Measurements from ENCODE around the gene TYMS.

Gene TYMS

DNA sequence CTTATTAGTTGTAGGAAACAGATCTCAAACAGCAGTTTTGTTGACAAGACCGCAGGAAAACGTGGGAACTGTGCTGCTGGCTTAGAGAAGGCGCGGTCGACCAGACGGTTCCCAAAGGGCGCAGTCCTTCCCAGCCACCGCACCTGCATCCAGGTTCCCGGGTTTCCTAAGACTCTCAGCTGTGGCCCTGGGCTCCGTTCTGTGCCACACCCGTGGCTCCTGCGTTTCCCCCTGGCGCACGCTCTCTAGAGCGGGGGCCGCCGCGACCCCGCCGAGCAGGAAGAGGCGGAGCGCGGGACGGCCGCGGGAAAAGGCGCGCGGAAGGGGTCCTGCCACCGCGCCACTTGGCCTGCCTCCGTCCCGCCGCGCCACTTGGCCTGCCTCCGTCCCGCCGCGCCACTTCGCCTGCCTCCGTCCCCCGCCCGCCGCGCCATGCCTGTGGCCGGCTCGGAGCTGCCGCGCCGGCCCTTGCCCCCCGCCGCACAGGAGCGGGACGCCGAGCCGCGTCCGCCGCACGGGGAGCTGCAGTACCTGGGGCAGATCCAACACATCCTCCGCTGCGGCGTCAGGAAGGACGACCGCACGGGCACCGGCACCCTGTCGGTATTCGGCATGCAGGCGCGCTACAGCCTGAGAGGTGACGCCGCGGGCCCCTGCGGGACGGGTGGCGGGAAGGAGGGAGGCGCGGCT lies at the start of gene TYMS:
TYMS (plus strand) TSS at position 343 of the 690 bp plus-strand sequence; CDS start at position 433, 90 bp downstream.
- DNase-seq = peak; percentile 41

DNA sequence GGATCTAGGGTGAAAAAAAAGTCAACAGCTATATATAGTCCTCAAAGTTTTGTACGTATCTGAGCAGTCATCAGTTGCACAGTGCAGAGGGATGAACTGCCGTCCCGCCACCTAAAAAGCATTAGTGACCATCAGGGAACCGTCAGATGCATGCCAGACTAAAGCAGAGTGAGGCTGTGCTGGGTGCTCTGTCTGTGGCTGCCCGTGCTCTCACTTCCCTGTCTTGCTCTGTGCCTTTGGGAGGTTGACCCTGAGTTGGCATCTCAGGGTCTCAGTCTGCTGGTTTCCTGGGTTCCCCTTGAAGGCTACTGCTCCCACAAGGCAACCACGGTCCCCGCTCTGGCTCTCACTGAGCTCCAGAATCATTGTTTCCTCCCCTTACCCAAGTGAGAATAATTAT lies 49.5 kb upstream of the TYMS start:
- DNase-seq = no peak

DNA sequence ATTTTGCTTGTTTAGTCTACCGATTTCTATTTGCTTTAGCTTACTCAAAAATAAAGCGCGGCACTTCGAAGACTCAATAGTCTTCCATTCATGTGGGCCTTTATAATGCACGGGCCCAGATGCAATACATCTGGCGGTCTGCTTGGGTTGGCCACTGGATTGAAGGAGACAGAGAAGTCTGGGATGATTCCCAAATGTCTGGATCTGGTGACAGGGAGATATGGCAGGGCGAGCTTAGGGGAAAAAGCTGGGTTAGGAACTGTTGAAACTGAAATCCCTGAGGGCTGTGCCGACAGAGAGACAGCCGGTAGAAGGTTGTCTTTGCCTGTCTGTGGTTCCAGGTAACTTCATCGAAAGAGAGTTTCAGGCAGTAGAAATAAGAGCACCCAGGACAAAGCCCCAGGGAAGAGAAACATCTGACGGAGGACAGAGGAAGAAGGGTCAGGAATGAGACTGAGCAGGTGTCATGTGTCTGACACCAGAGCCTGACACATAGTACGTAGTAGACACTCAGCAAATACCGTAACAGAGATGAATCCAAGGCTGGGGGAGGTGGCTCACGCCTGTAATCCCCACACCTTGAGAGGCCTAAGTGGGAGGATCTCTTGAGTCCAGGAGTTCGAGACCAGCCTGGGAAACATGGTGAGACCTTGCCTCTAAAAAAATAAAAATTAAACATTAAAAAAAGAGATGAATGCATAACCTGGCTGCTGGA lies 47.1 kb upstream of the TYMS start:
- DNase-seq = no peak

DNA sequence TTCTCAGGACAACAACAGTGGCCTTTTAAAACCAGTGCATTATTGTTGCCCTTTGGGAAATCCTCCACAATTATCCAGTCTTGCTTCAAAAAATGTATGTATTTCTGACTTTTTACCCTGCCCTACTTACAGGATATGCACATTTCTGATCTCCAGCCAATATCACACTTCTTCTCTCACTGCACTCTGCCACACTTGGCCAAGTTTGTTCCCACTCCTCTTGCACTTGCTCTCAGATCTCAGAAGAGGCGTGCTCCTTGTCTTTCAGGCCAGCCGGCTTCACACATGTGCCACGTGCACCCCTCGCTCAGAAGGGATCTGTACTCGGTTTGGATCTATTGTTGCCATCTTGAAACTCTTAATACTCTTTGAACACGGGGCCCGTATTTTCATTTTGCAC lies 45.3 kb upstream of the TYMS start:
- no peak for DNase-seq

DNA sequence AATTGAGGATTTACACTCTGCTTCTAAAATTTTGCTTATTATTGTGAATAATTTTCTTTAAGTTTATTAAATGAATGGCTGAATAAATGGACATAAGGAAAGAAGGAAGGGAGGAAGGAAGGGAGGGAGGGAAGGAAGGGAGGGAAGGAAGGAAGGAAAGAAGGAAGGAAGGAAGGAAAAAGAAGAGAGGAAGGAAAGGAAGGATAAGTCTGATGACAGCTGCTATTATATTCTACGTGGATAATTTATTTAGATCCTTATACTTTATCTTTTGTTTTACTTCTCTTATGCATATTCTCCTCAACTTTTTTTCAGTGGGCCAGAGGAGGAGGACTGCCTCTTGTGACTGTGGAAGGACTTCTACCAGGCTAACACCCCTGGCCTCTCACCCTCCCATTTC lies 43.3 kb upstream of the TYMS start:
- DNase-seq = no peak

DNA sequence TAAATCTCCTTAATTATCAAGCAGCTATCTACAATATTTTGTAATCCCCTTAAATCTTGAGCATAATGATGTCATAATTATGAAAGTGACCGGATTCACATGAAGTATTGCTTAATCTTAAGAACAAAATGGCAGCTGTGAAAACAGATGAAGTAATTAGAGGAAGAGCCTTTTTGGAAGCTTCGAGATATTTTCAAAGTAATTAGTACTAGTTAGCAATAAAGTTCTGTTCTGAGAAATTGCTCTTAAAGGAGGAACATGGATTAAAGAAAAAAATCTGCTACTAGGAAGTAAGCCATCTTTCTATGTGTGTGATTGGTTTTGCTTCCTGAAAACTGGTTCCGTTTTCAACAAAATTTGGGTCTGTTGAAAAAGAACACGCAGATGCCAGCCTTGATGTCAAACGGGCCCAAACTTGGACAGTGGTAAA lies 42.3 kb upstream of the TYMS start:
- DNase-seq = no peak

DNA sequence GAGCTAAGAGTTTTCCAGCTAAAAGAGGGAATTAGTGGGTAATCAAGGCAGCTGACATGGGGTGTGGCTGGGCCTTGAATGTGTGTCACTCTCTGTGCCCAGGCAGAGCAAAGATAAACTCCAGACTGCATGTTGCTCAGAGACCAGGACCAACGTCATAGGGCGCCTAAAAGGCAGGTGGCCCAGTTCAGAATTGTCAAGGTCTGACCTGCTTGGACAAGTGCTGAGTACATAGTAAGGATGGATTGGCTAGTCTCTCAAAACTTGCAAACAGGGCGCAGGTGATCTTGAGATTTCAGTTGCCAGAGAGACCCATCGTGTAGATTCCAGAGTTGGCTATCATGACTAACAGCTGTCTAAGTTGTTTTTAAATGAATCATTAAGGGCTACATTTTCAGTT lies 41.7 kb upstream of the TYMS start:
- no peak for DNase-seq

DNA sequence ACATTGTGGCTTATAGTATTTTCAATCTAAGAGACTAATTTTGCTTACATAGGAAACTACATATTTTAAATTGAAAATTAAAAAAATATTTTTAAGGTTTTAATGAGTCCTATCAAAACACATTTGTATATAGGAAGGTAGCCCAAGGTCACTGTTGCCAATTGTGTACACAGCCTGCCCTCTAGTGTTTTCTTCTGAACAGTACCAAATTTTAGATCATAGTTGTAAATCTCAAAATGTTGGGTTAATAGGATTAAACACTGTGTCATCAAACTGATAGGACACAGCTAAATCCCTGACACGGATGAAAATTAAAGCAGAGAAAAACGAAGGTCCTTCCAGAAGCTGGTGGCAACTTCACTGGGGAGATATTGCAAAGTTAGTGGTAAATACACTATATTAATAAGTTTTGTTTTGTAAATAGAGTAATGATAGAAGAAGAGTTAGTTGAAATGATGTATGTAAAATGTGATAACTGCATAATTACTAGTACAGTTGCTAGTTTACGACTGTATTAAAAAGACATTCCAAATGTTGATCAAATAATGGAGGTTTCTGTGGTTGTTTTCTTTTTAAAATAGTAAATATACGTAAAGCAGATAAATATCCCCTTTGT lies 41.0 kb upstream of the TYMS start:
- peak; percentile 58 for DNase-seq

DNA sequence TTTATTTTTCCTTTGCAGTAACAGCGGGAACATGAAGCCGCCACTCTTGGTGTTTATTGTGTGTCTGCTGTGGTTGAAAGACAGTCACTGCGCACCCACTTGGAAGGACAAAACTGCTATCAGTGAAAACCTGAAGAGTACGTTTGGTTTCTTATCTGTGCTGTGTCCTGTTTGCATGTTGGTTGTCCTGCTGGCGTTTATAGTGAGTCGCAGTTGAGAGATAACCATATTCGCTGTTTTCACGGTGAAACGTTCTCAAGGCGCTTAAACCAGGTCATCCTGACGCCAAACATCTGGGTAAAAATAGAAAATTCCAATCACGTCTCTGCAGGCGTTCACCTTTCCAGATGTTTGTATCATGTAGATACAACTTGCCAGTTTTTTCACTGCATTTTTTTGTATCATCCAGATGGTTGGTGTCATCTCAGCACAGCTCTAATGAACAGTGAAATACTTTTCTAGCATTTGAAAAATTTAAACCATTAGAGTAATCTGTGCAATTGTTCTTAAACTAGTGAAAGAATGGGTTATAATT lies 39.4 kb upstream of the TYMS start:
- DNase-seq = no peak

DNA sequence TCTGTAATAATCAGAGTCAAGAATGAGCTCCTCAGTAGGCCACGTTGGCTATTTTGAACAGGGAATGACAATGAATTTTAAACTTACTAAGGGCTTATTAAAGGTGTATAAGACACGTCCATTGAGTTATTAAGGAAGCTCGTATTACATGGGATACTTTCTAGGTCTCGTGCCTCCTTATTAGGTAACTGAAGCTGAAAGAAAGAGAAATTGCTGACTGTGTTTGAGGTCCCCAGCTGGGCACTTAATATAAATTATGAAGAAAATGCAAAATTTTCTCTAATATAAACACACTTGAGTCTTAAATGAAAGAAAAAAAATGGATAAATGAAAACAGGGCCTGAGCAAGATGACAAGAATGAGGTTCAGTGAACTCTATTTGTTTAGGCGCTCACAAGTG lies 38.8 kb upstream of the TYMS start:
- DNase-seq = no peak

DNA sequence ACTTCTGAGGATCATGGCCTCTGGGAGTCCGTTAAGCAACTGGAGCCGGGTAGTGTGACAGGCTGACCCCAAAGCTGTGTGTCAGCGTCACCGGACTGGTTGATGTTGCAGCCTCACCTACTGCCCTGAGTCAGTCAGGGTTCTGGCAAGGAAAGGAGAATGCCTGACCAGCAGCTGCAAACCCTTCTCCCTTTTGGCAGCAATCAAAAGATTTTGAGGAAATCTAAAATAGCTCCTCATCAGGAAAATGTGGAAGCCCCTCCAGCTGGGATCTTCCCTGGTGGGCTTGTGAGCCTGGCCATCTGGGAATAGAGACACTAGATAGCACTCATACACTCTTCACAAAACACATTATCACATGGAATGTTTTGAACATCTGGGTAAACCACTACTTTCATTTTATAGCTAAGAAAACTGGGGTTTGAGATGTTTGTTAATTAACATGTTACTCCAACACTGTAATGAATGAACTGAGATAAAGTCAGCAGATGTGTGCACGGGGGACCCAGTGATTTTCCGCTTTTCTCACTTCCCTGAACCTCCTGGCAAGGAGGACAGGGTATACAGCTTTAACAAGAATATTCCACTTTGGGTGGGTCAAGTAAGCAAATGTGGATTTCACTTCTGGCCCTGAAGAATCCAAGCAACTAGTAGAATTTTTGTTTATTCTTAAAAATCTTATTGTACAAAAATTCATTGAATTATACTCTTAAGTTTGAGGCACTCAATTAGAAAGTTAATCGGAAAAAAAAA lies 36.0 kb upstream of the TYMS start:
- DNase-seq = peak; percentile 29

DNA sequence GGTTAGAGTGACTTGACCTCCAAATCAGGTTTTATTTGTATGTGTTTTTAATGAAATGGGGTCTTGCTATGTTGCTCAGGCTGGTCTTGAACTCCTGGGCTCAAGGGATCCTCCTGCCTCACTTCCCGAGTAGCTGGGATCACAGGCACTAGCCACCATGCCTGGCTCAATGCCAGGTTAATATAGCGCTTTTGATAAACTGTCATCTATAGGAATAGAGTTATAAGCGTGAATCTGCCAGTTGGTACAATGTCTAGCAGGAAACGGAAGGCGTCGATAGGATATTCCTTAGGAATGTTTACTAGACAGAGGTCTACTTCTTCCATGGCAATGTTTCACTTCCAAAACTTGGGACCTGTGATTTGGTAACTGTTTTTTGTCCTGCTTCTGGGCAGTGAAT lies 35.2 kb upstream of the TYMS start:
- no peak for DNase-seq

DNA sequence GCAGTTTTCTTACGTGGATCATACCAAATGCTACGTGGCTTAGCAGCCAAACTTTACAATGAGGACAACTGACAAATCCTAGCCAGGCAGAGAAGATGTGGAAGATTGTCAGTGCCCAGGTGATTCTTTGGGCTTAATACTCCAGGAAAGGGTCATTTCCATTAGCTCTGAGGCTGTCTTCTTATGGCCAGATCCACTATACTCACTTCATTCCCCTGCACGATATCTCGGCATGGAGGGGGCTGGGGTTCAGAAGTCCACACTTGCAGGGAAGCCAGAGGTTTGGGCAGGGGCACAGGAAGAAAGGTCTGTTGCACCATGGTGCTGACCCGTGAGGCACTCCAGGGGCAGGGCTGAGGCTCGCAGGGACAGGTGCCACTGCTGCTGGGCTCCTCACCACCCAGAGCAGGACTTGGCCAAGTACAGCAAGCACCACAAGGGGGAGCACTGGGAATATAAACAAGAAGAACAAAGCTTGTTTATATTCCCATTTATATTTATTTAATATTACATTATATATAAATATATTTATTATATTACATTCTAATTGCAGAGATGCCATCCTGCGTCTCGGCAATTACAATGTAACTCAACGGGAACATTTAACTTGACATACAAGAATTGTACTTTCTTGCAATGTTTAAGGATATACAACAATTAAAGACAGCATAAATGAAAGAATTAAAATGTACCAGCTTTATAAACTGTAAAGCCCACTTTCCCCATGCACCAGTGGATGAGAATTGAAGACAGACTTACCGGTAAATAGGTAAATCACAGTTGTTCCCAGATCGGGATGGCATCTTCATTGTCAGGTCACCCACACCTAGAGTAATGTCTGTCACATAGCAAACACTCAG lies 33.5 kb upstream of the TYMS start:
- DNase-seq = peak; percentile 60

DNA sequence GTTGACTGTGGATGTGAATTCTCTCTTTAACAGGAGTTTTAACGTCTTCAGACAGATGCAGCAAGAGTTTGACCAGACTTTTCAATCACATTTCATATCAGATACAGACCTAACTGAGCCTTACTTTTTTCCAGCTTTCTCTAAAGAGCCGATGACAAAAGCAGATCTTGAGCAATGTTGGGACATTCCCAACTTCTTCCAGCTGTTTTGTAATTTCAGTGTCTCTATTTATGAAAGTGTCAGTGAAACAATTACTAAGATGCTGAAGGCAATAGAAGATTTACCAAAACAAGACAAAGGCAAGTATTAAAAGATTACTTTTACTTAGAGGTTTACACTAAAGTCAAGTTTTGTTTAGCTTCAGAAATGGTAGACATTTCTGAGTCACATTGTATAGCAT lies 30.2 kb upstream of the TYMS start:
- no peak for DNase-seq

DNA sequence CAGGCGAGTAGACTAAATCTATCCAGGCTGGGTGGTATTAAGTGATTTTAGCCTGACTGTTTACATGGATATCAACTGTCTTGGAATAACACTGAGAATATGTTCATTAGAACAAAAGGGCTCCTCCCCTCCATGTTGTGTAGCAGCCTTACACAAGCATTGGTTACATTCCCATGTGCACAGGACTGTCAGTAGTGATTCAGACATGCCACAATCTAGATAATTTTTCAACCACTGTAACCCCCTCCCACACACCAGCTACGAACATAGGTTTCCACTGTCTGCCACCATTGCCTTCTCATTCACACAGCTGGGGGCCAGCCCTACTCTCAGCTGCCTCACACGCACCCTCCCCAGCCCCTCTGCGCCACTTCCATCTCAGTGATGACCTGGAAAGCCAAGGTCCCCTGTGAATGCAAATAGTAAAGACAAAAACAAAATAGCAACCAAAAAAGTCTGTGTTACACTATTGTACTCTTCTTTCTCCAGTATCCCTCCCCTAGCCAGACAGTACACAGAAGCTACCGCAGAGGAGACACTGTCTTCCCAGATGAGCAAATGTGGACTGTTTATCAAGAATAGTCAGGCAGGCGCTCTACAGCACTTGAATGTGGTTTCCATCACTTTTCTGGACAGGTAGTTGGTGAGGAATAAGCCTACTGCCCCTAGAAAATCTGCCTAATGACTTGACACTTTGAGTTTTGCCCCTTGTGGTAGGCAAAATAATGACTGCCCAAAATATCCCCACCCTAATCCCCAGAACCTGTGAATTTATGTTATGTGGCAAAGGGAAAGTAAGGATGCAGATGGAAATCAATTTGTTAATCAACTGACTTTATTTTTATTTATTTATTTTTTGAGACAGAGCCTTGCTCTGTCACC lies 27.9 kb upstream of the TYMS start:
- DNase-seq = no peak

DNA sequence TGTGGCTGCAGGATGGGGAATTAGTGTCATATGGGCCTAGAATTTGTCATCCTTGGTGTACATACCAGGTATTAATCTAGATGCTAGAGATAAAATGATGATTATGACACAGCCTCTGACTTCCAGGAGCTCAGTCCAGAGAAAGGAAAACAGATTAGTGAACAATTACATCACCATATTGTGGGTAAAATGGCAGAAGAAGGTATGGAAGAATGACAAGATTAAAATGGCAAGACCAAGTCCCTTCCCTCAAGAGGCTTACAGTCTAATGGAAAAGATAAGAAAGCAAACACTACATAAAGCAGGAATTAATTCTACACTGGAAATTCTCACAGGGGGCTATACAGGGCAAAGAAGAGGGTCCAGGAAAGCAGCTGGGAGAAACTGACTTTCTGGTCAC lies 25.9 kb upstream of the TYMS start:
- DNase-seq = no peak

DNA sequence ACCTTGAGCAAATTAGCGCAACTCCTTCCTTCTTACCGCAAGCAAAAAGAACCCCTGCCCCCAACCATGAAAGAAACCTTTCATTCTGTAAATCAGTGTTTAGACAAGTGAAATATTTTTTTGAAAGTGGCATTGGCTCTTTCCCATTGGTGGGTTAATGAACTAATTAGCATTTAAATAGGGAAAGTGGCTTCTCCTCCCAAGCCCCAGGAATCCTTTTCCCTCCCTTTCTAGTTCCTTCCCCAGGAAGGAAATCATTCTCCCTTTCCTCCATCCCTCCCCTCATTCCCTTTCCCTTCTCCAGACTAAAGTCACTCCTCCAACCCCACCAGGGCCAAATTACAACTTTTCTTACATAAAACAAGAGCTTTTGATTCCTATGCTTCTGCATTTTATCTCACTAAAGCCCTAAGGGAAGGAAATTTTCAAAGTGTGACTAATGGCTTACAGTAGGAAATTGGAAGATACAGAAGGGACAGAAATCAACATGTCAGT lies 22.9 kb upstream of the TYMS start:
- DNase-seq = no peak

DNA sequence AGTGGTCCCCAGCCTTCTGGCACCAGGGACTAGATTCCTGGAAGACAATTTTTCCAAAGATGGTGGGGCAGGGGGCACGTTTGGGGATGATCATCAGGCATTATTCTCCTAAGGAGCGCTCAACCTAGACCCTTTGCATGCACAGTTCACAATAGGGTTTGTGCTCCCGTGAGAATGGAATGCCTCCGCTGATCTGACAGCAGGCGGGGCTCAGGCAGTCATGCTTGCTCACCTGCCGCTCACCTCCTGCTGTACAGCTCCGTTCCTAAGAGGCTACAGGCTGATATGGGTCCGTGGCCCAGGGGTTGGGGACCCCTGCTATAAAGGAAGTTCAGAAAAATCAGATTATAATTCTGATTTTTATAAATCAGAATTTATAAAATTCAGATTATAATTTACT lies 22.3 kb upstream of the TYMS start:
- no peak for DNase-seq

DNA sequence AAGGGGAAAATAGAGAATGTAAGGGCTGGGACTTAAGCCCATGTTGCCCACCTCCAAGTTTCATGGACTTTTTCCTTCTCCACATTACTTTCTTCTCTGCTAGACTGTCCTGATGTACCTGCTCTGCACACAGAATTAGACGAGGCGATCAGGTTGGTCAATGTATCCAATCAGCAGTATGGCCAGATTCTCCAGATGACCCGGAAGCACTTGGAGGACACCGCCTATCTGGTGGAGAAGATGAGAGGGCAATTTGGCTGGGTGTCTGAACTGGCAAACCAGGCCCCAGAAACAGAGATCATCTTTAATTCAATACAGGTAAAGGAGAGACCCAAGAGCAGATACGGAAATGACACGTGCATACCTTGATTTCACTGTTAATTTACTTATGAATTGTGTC lies 16.2 kb upstream of the TYMS start:
- DNase-seq = no peak

DNA sequence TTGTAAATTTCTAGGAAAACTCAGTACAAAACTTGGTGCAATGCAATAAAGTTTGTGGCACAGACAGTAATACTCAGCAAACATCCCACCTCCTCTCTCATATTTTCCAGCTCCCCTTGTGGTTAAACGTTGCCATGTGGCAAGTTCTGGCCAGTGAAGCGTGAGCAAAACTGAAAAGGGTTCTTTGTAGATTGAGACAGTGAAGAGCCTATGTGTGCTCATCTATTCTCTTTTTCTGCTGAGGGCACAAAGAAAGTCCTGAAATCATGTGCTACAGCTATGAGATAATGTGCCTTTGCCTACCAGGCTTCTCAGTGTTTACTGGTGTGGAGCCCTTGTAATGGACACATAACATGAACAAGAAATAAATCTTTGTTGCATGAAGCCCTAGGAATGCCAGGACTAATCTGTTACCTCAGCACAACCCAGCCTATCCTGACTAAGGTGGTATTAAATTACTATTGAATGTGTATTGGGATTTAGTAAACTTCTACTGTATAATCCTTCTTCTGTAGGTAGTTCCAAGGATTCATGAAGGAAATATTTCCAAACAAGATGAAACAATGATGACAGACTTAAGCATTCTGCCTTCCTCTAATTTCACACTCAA lies 13.0 kb upstream of the TYMS start:
- DNase-seq = no peak

DNA sequence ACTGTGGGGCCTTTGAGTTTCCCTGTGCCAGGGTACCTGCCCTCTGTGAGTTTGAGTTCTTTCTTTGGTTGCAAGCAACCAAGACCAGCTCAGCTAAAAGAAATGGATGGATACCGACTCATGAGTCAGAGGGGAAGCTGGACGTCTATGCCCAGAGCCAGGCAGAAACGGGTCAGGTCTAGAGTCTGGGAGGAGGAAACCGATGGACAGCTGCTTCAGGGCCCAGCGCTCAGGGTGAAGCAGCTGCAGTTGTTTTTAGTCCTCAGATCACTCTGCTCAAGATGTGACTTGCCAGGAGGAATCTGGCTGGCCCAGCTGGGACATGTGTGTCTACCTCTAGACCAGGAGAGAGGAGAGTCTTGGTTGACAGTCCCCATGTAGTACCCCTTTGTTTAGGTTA lies 10.1 kb upstream of the TYMS start:
- DNase-seq = no peak
